ENCODE data around the gene NFE2. TPM values are rescaled to one million over a fixed set of nuclear protein-coding genes. Genes with fewer than 3 reads are reported as not detected.

NFE2 gene
- total RNA-seq, 2 experiments from 2014 or later = not detected

GRCh38 chr12:54337280-54337842 is 36.5 kb upstream of the NFE2 start:
- BruUV-seq (replicated peaks) = TSS peak; percentile 44
- Histone ChIP-seq H3K9me2 (ENCODE audit: insufficient read depth, low read length) (no peaks in the 10 kb centered on the region), H4K20me1 (ENCODE audit: insufficient read depth, low read length) (0 out of 2 replicates have a peak, but pooled peaks cover 12% of the 10 kb centered on the region), H3K27ac (ENCODE audit: low read depth, low read length, poor library complexity, severe bottlenecking) (no peak overlapping the region), H2AFZ (ENCODE audit: low read length) (no peak overlapping the region), H3K4me3 (ENCODE audit: low read depth, low read length, poor library complexity, severe bottlenecking) (no peak overlapping the region), H3K4me1 (ENCODE audit: insufficient read depth, low read length, poor library complexity, severe bottlenecking) (peaks cover 13% of the 10 kb centered on the region), H3K79me2 (ENCODE audit: insufficient read depth, low read depth, low read length) (0 out of 2 replicates have a peak, but pooled peaks cover 4% of the 10 kb centered on the region), H3K36me3 (ENCODE audit: insufficient read depth, low read length) (peaks cover 29% of the 10 kb centered on the region), H3K9me3 (ENCODE audit: low read length) (no peaks in the 10 kb centered on the region), H3K4me2 (ENCODE audit: low read length) (no peak overlapping the region)
- CTCF ChIA-PET (ENCODE audit: unreplicated experiment) = interaction anchor here (1.0 to 1.3 kb wide), 2 partner anchors 13 to 22 kb away, joined by 3 to 5 read pairs; partner anchors contain the start of gene COPZ1
- POLR2A ChIA-PET = interaction anchor here (0.5 to 0.8 kb wide), 3 partner anchors 10 to 100 kb away, joined by 4 to 8 read pairs (median 4); no protein-coding TSS in a partner anchor
- no peak for TF ChIP-seq CTCF (conservative IDR thresholded peaks at IDR 0.05; ENCODE audit: low read length)
- no peak for TF ChIP-seq EZH2phosphoT487 (IDR thresholded peaks at IDR 0.05; ENCODE audit: borderline replicate concordance, low read depth, low read length)
- intact Hi-C loops (cut with micrococcal nuclease; ENCODE audit: unreplicated experiment) = no loop called here
- no peak for DNase-seq (ENCODE audit: low spot score)

GRCh38 chr12:54333420-54334034 is 32.7 kb upstream of the NFE2 start:
- Histone ChIP-seq H3K79me2 (ENCODE audit: insufficient read depth, low read depth, low read length) (0 out of 2 replicates have a peak, but pooled peaks cover 4% of the 10 kb centered on the region), H3K9me3 (ENCODE audit: low read length) (no peaks in the 10 kb centered on the region), H3K9me2 (ENCODE audit: insufficient read depth, low read length) (no peaks in the 10 kb centered on the region), H3K4me3 (ENCODE audit: low read depth, low read length, poor library complexity, severe bottlenecking) (no peak overlapping the region), H3K4me2 (ENCODE audit: low read length) (no peak overlapping the region), H4K20me1 (ENCODE audit: insufficient read depth, low read length) (0 out of 2 replicates have a peak, but pooled peaks cover 12% of the 10 kb centered on the region), H3K36me3 (ENCODE audit: insufficient read depth, low read length) (peaks cover 4% of the 10 kb centered on the region; the same call in 1 of the 2 replicates), H3K4me1 (ENCODE audit: insufficient read depth, low read length, poor library complexity, severe bottlenecking) (peaks cover 22% of the 10 kb centered on the region), H3K27ac (ENCODE audit: low read depth, low read length, poor library complexity, severe bottlenecking) (no peak overlapping the region), H2AFZ (ENCODE audit: low read length) (no peak overlapping the region)
- no peak for DNase-seq (ENCODE audit: low spot score)
- ChIA-PET CTCF (ENCODE audit: unreplicated experiment) (interaction anchor here (1.0 kb wide), 1 partner anchor 9 kb away, joined by 3 read pairs; no protein-coding TSS in a partner anchor), POLR2A (interaction anchor here (0.5 to 0.9 kb wide), 4 partner anchors 9 to 40 kb away, joined by 3 to 5 read pairs (median 4); partner anchors contain the start of gene COPZ1)
- intact Hi-C loops (cut with micrococcal nuclease; ENCODE audit: unreplicated experiment) = no loop called here
- TF ChIP-seq EZH2phosphoT487 (IDR thresholded peaks at IDR 0.05; ENCODE audit: borderline replicate concordance, low read depth, low read length) (no peak), CTCF (conservative IDR thresholded peaks at IDR 0.05; ENCODE audit: low read length) (no peak)
- BruUV-seq (replicated peaks) = no TSS peak

- Histone ChIP-seq H3K4me1 (ENCODE audit: insufficient read depth, low read length, poor library complexity, severe bottlenecking) (peaks cover 22% of the 10 kb centered on the region), H2AFZ (ENCODE audit: low read length) (no peak overlapping the region), H3K9me3 (ENCODE audit: low read length) (no peaks in the 10 kb centered on the region), H4K20me1 (ENCODE audit: insufficient read depth, low read length) (no peaks in the 10 kb centered on the region), H3K9me2 (ENCODE audit: insufficient read depth, low read length) (no peaks in the 10 kb centered on the region), H3K36me3 (ENCODE audit: insufficient read depth, low read length) (peaks cover 4% of the 10 kb centered on the region; the same call in 1 of the 2 replicates), H3K79me2 (ENCODE audit: insufficient read depth, low read depth, low read length) (peaks cover 7% of the 10 kb centered on the region; the same call in 1 of the 2 replicates), H3K27ac (ENCODE audit: low read depth, low read length, poor library complexity, severe bottlenecking) (no peak overlapping the region), H3K4me2 (ENCODE audit: low read length) (no peak overlapping the region), H3K4me3 (ENCODE audit: low read depth, low read length, poor library complexity, severe bottlenecking) (no peak overlapping the region)
- BruUV-seq (replicated peaks) = no TSS peak
- intact Hi-C loops (cut with micrococcal nuclease; ENCODE audit: unreplicated experiment) = no loop called here
- ChIA-PET CTCF (ENCODE audit: unreplicated experiment) (no interaction called here), POLR2A (no interaction called here)
- DNase-seq (ENCODE audit: low spot score) = no peak
- no peak for TF ChIP-seq EZH2phosphoT487 (IDR thresholded peaks at IDR 0.05; ENCODE audit: borderline replicate concordance, low read depth, low read length)
Observed at GRCh38 chr12:54331461-54331860, 30.6 kb upstream of the NFE2 start.
